Neural cell (in vitro differentiated cells): ENCODE data around the gene ELOB.

Experiments
- EP300 ChIP-seq: fragments of 450-650 bp; conservative IDR thresholded peaks from 2 replicates; pipeline ENCODE4 v1.6.1; 2014; ENCODE audit warnings: antibody characterized with exemption, mild to moderate bottlenecking, moderate library complexity; ENCODE audit not compliant: poor library complexity, severe bottlenecking
- EZH2 ChIP-seq: fragments of 200-600, 300-800 bp; shearing (Covaris generic), sonication (generic); IDR thresholded peaks from 2 replicates; pipeline ENCODE4 v1.6.1; 2014; ENCODE audit warnings: antibody characterized with exemption, low read length, borderline replicate concordance, mild to moderate bottlenecking; ENCODE audit not compliant: insufficient read depth, poor library complexity, severe bottlenecking
- POLR2AphosphoS5 ChIP-seq: IDR thresholded peaks from 2 replicates; pipeline ENCODE4 v1.6.1; 2012
- RAD21 ChIP-seq: fragments of 450-650 bp; conservative IDR thresholded peaks from 2 replicates; pipeline ENCODE4 v1.6.1; 2014; ENCODE audit warnings: antibody characterized with exemption, mild to moderate bottlenecking, moderate library complexity
- SMC3 ChIP-seq: fragments of 450-650 bp; conservative IDR thresholded peaks from 2 replicates; pipeline ENCODE4 v1.6.1; 2014; ENCODE audit warnings: antibody characterized with exemption, mild to moderate bottlenecking, moderate library complexity; ENCODE audit not compliant: poor library complexity
- TF ChIP-seq, protein P1 (sequence below): fragments of 450-650 bp; IDR thresholded peaks from 2 replicates; pipeline ENCODE4 v1.5.1; 2014; ENCODE audit warnings: antibody characterized with exemption, mild to moderate bottlenecking, moderate library complexity; ENCODE audit not compliant: poor library complexity, severe bottlenecking
- TF ChIP-seq, protein P2 (sequence below): IDR thresholded peaks from 2 replicates; pipeline ENCODE4 v1.6.1; 2012; ENCODE audit warnings: borderline replicate concordance

DNA sequence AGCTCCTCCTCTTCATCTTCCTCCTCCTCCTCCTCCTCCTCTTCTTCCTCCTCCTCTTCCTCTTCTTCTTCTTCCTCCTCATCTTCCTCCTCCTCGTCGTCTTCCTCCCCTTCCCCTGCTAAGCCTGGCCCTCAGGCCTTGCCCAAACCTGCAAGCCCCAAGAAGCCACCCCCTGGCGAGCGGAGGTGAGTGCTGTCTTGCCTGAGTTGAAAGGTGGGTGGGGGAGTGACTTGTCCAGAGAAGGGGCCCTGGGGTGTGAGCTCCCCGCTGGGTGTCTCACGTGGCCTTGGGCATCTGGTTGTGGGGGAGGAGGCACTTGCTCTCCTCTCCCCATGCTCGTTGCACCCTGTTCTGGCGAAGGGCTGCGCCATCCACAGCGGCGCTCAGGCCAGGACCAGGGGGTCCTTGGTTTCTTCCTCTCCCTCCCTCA, 8.0 kb downstream of the ELOB start:
- TF ChIP-seq, protein P1, sequence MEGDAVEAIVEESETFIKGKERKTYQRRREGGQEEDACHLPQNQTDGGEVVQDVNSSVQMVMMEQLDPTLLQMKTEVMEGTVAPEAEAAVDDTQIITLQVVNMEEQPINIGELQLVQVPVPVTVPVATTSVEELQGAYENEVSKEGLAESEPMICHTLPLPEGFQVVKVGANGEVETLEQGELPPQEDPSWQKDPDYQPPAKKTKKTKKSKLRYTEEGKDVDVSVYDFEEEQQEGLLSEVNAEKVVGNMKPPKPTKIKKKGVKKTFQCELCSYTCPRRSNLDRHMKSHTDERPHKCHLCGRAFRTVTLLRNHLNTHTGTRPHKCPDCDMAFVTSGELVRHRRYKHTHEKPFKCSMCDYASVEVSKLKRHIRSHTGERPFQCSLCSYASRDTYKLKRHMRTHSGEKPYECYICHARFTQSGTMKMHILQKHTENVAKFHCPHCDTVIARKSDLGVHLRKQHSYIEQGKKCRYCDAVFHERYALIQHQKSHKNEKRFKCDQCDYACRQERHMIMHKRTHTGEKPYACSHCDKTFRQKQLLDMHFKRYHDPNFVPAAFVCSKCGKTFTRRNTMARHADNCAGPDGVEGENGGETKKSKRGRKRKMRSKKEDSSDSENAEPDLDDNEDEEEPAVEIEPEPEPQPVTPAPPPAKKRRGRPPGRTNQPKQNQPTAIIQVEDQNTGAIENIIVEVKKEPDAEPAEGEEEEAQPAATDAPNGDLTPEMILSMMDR, result no peak
- no peak for TF ChIP-seq EP300
- TF ChIP-seq RAD21, result no peak
- TF ChIP-seq EZH2, result no peak
- TF ChIP-seq POLR2AphosphoS5, result no peak
- no peak for TF ChIP-seq SMC3
- TF ChIP-seq, protein P2, sequence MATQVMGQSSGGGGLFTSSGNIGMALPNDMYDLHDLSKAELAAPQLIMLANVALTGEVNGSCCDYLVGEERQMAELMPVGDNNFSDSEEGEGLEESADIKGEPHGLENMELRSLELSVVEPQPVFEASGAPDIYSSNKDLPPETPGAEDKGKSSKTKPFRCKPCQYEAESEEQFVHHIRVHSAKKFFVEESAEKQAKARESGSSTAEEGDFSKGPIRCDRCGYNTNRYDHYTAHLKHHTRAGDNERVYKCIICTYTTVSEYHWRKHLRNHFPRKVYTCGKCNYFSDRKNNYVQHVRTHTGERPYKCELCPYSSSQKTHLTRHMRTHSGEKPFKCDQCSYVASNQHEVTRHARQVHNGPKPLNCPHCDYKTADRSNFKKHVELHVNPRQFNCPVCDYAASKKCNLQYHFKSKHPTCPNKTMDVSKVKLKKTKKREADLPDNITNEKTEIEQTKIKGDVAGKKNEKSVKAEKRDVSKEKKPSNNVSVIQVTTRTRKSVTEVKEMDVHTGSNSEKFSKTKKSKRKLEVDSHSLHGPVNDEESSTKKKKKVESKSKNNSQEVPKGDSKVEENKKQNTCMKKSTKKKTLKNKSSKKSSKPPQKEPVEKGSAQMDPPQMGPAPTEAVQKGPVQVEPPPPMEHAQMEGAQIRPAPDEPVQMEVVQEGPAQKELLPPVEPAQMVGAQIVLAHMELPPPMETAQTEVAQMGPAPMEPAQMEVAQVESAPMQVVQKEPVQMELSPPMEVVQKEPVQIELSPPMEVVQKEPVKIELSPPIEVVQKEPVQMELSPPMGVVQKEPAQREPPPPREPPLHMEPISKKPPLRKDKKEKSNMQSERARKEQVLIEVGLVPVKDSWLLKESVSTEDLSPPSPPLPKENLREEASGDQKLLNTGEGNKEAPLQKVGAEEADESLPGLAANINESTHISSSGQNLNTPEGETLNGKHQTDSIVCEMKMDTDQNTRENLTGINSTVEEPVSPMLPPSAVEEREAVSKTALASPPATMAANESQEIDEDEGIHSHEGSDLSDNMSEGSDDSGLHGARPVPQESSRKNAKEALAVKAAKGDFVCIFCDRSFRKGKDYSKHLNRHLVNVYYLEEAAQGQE, result no peak
